ENCODE data around the gene TNFRSF8.
"Not testable (repeated sequence)": the region's sequence is repeated elsewhere in the genome, so short reads cannot be mapped to it uniquely, and the experiment has no call there.

Gene TNFRSF8

DNA sequence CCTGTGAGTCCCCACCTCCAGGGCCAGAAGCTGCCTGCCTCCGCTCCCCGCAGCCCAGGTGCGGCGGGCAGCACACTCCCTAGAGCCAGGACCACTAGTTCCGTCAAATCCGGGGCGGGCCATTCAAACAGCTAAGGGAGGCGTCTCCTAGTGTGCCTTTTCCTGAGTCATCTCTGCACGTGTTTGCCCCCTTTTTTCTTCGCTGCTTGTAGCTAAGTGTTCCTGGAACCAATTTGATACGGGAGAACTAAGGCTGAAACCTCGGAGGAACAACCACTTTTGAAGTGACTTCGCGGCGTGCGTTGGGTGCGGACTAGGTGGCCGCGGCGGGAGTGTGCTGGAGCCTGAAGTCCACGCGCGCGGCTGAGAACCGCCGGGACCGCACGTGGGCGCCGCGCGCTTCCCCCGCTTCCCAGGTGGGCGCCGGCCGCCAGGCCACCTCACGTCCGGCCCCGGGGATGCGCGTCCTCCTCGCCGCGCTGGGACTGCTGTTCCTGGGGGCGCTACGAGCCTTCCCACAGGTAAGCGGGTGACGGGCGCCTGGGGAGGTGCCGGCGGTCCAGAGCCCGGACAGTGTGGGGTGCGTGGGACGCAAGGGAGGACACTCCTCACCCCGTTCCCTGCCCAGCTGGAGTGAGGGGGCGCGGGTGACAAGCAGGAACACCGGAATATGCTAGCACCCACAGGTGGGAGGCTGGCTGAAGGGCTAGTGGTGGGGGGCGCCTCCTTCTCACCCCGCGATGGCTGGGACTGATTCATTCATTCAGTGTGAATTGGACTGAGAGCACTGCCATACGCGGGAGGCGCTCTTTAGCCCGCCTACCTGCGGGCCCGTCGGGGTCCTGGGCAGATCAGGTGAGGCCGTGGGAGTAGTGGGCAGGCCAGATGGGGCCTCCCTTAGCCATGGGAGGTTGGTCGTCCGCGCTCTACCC lies at the start of gene TNFRSF8:
Gene TNFRSF8, plus strand, starts transcription at position 163 of the 932 bp plus-strand sequence. Its CDS starts 296 bp downstream, at position 459.
- peak in 1 of 2 donors; percentile 61 for DNase-seq (ENCODE audit: low read depth in 2 of 2)

DNA sequence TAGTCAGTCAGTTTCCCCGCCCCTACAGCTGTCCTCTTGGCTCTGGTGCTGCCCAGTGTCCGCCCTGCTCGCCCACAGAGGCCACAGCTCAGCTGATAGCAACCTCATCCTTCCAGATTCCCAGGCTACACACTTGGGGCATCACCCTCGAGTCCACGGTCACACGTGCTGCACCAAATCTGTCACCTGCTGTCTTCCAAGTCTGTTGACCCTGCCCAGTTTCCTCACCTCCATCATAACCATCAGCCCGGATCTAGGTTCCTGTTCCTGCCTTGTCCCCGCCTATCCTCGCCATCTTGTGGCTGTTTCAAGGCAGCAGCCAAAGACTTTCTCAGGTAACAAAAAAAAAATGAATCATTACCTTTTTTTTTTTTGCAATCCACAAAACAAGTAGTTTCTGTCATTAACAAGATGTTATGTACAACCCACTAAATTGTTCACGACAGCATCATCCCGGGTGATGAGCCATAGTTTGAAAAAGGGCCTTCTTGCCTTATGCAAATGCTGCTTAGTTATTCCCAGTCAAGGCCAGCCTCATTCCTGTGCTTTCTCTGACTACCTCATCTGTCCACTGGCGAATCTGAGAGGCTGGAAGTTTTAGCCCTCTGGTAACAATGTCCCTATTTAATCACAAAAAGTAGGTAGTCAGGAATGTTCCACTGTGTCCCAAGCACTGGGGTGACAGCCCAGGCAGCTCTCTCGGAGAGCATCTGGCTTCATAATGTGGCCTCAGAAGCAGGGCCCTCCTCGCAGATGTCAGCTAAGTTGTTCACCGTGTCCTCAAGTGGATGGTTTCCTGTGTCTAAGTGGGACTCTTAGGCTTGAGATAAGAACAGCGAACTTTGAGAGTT lies 48.7 kb upstream of the TNFRSF8 start:
- no peak for DNase-seq (ENCODE audit: low read depth in 2 of 2)

- no peak for DNase-seq (ENCODE audit: low read depth in 2 of 2)
These were observed 48.1 kb upstream of the TNFRSF8 start for GRCh38 chr1:12015001-12015491.

DNA sequence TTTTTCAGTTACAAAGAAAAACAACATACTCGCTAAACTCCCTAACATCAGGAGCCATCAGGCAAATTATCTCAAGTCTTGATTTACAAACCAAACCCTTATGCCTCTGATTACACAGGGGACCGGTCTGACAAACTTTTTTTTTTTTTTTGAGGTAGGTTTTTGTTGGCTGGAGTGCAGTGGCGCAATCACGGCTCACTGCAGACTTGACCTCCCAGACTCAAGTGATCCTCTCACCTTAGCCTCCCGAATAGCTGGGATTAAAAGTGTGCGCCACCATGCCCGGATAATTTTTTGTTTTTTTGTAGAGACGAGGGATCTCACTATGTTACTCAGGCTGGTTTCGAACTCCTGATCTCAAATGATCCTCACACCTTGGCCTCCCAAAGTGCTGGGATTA lies 47.6 kb upstream of the TNFRSF8 start:
- no peak for DNase-seq (ENCODE audit: low read depth in 2 of 2)

GRCh38 chr1:12016182-12016581 lies 46.9 kb upstream of the TNFRSF8 start:
- no peak for DNase-seq (ENCODE audit: low read depth in 2 of 2)

GRCh38 chr1:12019858-12020509 lies 43.1 kb upstream of the TNFRSF8 start:
- no peak for DNase-seq (ENCODE audit: low read depth in 2 of 2)

GRCh38 chr1:12021616-12022015 lies 41.5 kb upstream of the TNFRSF8 start:
- no peak for DNase-seq (ENCODE audit: low read depth in 2 of 2)

DNA sequence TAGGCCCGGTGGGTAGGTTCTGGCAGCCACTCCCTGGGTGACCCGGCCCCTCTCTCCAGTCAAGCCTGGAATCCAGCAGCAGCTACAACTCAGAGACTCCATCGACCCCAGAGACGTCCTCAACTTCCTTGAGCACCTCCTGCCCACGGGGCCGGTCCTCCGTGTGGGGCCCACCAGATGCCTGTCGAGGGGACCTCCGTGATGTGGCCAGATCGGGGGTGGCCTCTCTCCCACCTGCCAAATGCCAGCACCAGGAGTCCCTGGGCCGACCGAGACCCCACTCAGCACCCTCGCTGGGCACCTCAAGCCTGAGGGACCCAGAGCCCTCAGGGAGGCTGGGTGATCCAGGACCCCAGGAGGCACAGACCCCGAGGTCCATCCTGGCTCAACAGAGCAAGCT lies 41.1 kb upstream of the TNFRSF8 start:
- DNase-seq (ENCODE audit: low read depth in 2 of 2): no peak

DNA sequence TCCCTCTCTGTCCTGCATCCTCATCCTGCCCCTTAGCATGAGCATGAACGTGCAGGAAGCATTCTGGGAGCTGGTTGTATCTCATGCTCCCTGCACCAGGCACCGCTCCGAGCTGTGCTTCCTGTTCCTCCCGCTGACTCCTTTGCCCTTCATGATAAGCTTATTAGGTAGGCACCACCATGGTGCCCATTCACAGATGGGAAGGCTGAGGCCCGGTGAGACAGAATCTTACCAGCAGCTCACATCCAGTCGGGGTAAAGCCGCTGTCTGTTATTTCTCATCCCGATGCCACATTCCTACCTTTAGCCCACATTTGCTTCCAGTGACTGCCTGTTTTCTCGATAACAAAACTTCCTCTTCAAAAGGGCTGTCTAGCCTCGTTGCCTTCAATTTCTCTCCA lies 36.5 kb upstream of the TNFRSF8 start:
- no peak for DNase-seq (ENCODE audit: low read depth in 2 of 2)

DNA sequence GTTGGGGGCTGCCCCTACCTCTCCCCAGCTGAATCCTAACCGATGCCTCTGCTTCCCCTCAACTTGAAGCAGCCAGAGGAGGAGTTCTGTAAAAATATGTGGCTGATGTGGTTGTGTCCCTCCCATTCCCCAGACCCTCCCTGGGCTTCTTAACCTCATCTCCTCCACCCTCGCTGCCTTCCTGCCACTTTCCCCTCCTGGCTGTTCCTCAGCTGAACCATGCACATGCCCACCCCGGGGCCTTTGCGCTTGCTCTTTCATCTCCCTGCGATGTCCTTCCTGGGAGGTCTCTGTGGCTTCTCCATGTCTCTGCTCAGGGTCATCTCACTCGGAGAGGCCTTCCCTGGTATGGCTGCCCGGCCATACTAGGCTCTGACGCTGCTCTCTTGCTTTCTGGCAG lies 34.9 kb upstream of the TNFRSF8 start:
- no peak for DNase-seq (ENCODE audit: low read depth in 2 of 2)

DNA sequence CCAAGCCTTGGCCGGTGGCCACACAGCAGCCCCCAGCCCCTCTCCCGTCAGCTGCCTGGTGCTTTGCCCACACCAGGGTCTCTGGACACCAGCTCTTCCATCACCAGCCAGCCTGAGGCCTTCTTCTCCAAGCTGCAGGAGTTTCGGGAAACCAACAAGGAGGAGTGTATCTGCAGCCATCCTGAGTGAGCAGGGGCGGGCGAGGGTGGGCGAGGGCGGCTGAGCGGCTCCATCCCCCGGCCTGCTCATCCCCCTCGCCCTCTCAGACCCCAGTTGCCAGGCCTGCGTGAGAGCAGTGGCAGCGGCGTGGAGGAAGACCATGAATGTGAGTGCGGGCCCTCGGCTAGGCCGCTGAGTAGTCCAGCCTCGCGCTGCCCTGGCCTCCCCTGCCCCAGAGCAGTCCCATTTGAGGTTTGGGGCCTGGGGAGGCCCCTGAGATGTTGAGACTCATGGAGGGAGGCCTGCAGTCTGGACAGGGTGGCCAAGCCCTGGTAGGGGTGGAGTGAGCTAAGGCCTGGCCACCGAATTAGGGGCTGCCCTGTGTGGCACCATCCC lies 34.1 kb upstream of the TNFRSF8 start:
- DNase-seq (ENCODE audit: low read depth in 2 of 2): no peak

DNA sequence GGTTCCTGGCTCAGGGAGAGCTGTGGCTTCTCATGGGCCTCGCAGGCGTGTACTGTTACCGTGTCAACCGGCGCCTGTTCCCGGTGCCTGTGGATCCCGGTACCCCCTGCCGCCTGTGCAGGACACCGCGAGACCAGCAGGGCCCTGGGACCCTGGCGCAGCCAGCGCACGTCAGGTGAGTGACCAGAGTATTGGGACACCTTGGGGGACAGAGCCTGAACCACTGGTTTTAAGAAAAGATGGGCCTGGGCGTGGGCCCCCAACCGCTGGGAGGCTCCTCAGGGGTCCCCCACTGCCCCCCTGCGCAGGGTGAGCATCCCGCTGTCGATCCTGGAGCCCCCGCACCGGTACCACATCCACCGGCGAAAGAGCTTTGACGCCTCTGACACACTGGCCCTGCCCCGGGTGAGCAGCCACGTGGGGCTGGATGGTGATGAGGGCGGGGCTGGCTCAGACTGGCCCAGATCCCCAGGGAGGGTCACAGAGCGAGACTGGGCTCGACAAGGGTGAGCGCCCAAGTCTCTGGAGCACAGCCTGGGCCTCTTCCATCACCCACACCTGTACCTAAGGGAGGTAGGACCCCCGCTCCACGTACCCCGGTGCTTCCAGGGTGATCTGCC lies 33.3 kb upstream of the TNFRSF8 start:
- no peak for DNase-seq (ENCODE audit: low read depth in 2 of 2)

DNA sequence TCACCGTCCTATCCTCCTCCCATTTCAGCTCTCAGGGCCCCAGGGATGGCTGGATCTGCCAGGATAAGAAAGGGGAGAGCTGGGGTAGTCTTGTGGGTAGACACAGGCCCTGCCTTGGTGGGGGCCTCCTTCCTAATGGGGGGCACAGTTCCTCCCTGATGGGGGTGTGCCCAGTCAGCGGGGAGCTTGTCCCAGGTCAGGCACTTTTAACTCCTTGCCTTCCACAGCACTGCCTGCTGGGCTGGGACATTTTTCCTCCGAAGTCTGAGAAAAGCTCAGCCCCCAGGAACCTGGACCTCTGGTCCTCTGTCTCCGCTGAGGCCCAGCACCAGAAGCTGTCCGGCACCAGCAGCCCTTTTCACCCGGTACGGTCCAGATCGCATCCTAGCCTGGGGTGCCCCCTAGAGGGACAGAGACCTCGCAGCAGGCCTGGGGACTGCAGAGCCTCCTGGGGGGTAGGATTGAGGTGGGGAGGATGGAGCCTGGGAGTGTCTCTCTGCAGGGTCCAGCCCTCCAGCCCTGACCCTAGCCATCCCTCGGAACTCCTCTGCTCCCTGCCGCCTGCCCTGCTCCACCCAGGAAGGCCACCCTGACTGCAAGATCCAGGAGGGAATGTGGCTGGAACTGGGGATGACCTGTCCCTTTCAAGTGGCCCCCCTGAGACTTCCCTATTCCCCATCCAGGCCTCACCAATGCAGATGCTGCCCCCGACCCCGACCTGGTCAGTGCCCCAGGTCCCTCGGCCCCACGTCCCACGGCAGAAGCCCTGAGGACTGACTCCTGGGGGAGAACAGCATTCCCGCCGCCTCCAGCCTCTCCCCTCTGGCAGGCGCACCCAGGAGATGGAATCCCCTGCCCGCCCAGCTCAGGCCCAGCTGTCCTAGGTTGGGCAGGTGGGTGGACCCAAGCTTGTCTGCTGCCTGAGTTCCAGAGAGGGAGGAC lies 31.8 kb upstream of the TNFRSF8 start:
- DNase-seq (ENCODE audit: low read depth in 2 of 2): peak; percentile 32 to 47

DNA sequence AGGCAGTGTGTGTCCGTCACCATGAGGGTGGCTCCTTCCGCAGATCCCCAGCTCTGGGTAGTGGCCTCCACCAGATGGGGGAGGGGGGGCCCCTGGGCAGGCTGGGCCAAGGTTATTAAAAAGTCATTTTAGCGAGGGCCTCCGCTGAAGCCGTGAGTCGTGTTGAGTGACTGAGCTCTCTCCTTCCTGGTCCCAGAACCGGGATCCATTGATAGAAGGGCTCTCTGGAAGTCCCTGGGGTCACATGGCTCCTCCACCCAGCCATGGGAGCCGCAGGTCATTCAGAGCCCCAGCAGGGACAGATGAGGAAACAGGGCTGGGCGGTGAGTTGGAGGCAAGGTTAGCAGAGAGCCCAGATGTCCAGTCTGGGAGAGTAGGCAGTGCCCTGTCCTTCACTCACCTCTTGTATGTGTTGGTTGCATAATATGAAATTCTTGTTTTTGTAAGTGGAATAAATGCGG lies 30.9 kb upstream of the TNFRSF8 start:
- DNase-seq (ENCODE audit: low read depth in 2 of 2): no peak

- DNase-seq (ENCODE audit: low read depth in 2 of 2): not testable (repeated sequence)
These were observed 29.7 kb upstream of the TNFRSF8 start for GRCh38 chr1:12033441-12033840.

DNA sequence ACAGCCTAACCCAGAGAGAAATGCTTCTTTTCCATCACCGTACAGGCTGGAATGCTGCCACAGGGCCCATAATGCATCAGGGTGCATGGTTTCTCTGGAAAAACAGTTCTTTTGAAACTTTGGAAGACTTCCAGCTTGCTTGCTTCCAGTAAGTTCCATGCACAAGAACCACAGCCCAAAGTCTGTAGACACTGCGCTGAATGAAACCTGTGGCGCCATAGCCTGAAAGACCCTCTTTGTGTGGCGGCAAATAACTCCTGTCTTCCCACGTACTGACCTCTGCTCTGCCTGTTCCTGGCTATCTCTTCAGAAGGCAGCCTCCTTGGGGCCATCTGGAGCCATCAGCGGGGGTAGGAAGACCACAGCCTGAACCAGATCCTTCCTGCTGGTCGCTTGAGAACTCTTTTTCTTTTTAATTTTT lies 28.7 kb upstream of the TNFRSF8 start:
- DNase-seq (ENCODE audit: low read depth in 2 of 2): no peak

DNA sequence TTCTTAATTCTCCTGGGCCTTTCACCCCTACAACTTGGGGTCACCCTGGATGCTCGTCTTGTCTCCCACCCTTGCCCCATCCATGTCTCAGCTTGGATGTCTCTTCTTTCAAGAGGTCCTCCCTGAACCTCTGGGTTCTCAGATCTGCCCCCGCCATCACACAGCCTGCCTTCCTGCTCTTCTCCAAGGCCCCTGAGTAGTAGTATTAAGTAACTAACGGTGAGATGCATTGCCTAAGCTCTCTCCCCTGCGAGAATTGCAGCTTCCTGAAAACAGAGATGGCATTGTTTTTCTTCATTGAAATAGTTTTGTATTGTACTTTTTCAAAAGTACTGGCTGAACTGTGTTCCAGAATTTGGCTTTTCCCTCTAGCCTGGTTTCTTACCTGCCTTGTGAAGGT lies 27.8 kb upstream of the TNFRSF8 start:
- DNase-seq (ENCODE audit: low read depth in 2 of 2): no peak

- no peak for DNase-seq (ENCODE audit: low read depth in 2 of 2)
These were observed 25.4 kb upstream of the TNFRSF8 start for GRCh38 chr1:12037486-12038355.
